HCT116 (cell line): ENCODE measurements around the gene TCERG1L. TPM values are rescaled to one million over a fixed set of nuclear protein-coding genes. Genes with fewer than 3 reads are reported as not detected.

Source experiments
- ATAC-seq: fragments of 200-7000 bp; cut with Tn5 transposase; 2 replicates; pipeline ENCODE4 v1.9.1; 2020; ENCODE audit warnings: mild to moderate bottlenecking, moderate library complexity
- BruUV-seq: library from RNA; stranded (reverse); fragments of 400-500 nt; replicated peaks from 2 replicates; lab custom pipeline; 2021; lab: Mats Ljungman, UMichigan
- CTCF ChIA-PET: fragments of 300-600 bp; sonication (Branson Sonifier 250); formaldehyde crosslinking; loops from one replicate; lab custom pipeline; 2021; ENCODE audit warnings: antibody characterized with exemption; lab: Charles Lee
- POLR2A ChIA-PET: fragments of 300-600, 350-600 bp; sonication (Branson Sonifier 250); formaldehyde crosslinking; loops from one replicate; lab custom pipeline; 2021; ENCODE audit warnings: antibody characterized with exemption; lab: Charles Lee
- RAD21 ChIA-PET, 2 experiments: fragments of 300-600 bp; sonication (Branson Sonifier 250); formaldehyde crosslinking; loops; one replicate each; lab custom pipeline; 2023; ENCODE audit warnings: low total read pairs in 2 of 2; ENCODE audit not compliant: uncharacterized antibody in 2 of 2, unreplicated experiment in 2 of 2, low non-redundant PET in 1 of 2; lab: Charles Lee
- DNase-seq: peaks from one replicate; pipeline ENCODE4 v3.0.0-alpha.2; 2010; ENCODE audit warnings: low read depth, low spot score
- H2AFZ ChIP-seq: fragments of 200-600 bp; shearing (Covaris generic), sonication (generic); 2 replicates; pipeline ENCODE4 v1.6.1; 2017; ENCODE audit warnings: low read depth, mixed run types, mixed read lengths, antibody characterized with exemption, low read length; ENCODE audit not compliant: poor library complexity, severe bottlenecking
- H3K27ac ChIP-seq: 2 replicates; pipeline ENCODE4 v1.5.1; 2012; ENCODE audit warnings: low read depth, low read length
- H3K27me3 ChIP-seq: fragments of 200-600 bp; sonication (generic); 2 replicates; pipeline ENCODE4 v1.6.1; 2016; ENCODE audit warnings: mixed run types, low read length, mixed read lengths; ENCODE audit not compliant: insufficient read depth
- H3K36me3 ChIP-seq, 2 experiments: fragments of 200-500 bp in 1 of 2; fragments of 200-600 bp in 1 of 2; sonication (Bioruptor generic) in 1 of 2; sonication (generic) in 1 of 2; 2 replicates each; pipeline versions ENCODE4 v1.5.1 to v1.6.1; 2014 to 2016; ENCODE audit warnings: low read length in 2 of 2, inconsistent platforms in 1 of 2, mixed read lengths in 1 of 2, mixed run types in 1 of 2; ENCODE audit not compliant: insufficient read depth in 2 of 2, control insufficient read depth in 1 of 2
- H3K4me1 ChIP-seq, 2 experiments: fragments of 200-600 bp in 1 of 2; sonication (generic) in 1 of 2; 2 replicates each; pipeline versions ENCODE4 v1.5.1 to v1.6.1; 2012 to 2017; ENCODE audit warnings: low read length in 2 of 2, inconsistent platforms in 1 of 2, mild to moderate bottlenecking in 1 of 2, mixed read lengths in 1 of 2, mixed run types in 1 of 2, moderate library complexity in 1 of 2; ENCODE audit not compliant: insufficient read depth in 2 of 2, control insufficient read depth in 1 of 2
- H3K4me2 ChIP-seq: fragments of 200-600 bp; sonication (generic); 2 replicates; pipeline ENCODE4 v1.6.1; 2017; ENCODE audit warnings: mixed run types, low read length, mixed read lengths
- H3K4me3 ChIP-seq, 2 experiments: fragments of 200-600 bp in 1 of 2; sonication (generic) in 1 of 2; replicated peaks in 1 of 2; 2 replicates each; pipeline ENCODE4 v1.5.1; 2011 to 2016; ENCODE audit warnings: low read length in 2 of 2, control low read depth in 1 of 2, low read depth in 1 of 2, mild to moderate bottlenecking in 1 of 2, mixed read lengths in 1 of 2, mixed run types in 1 of 2
- H3K79me2 ChIP-seq: fragments of 200-600 bp; sonication (generic); 2 replicates; pipeline ENCODE4 v1.6.1; 2017; ENCODE audit warnings: mild to moderate bottlenecking, mixed run types, low read length, moderate library complexity, mixed read lengths; ENCODE audit not compliant: insufficient read depth
- H3K9ac ChIP-seq: fragments of 200-600 bp; sonication (generic); 2 replicates; pipeline ENCODE4 v1.6.1; 2016; ENCODE audit warnings: low read length, mixed read lengths
- H3K9me2 ChIP-seq: fragments of 200-600 bp; sonication (generic), shearing (Covaris generic); 2 replicates; pipeline ENCODE4 v1.6.1; 2017; ENCODE audit warnings: mixed run types, mild to moderate bottlenecking, moderate library complexity; ENCODE audit not compliant: insufficient read depth
- H3K9me3 ChIP-seq, 2 experiments: fragments of 200-500 bp in 1 of 2; fragments of 200-600 bp in 1 of 2; sonication (Bioruptor generic) in 1 of 2; sonication (generic) in 1 of 2; 2 replicates each; pipeline ENCODE4 v1.6.1; 2014 to 2017; ENCODE audit warnings: low read length in 2 of 2, mixed read lengths in 2 of 2, inconsistent platforms in 1 of 2, low read depth in 1 of 2, mild to moderate bottlenecking in 1 of 2, mixed run types in 1 of 2, moderate library complexity in 1 of 2; ENCODE audit not compliant: control insufficient read depth in 1 of 2, insufficient read depth in 1 of 2
- H4K20me1 ChIP-seq: fragments of 200-600 bp; sonication (generic), shearing (Covaris generic); 2 replicates; pipeline ENCODE4 v1.6.1; 2017; ENCODE audit warnings: mixed run types, mild to moderate bottlenecking, moderate library complexity; ENCODE audit not compliant: insufficient read depth
- ATF3 ChIP-seq: IDR thresholded peaks from 2 replicates; pipeline ENCODE4 v1.6.1; 2012
- CEBPB ChIP-seq: IDR thresholded peaks from 2 replicates; pipeline ENCODE4 v1.6.1; 2012; ENCODE audit warnings: low read depth
- CTCF ChIP-seq, 3 experiments: fragments of 200-600 bp in 1 of 3; sonication (generic) in 1 of 3; IDR thresholded peaks in 2 of 3; conservative IDR thresholded peaks in 1 of 3; 2 replicates each; pipeline ENCODE4 v1.5.1; 2012 to 2017; ENCODE audit warnings: low read depth in 2 of 3, low read length in 2 of 3, antibody characterized with exemption in 1 of 3, borderline replicate concordance in 1 of 3, control low read depth in 1 of 3, mild to moderate bottlenecking in 1 of 3, mixed read lengths in 1 of 3, mixed run types in 1 of 3, moderate library complexity in 1 of 3; ENCODE audit not compliant: insufficient read depth in 1 of 3
- EGR1 ChIP-seq: IDR thresholded peaks from 2 replicates; pipeline ENCODE4 v1.6.1; 2012; ENCODE audit warnings: low read depth
- EZH2 ChIP-seq: fragments of 200-600 bp; sonication (generic); IDR thresholded peaks from 2 replicates; pipeline ENCODE4 v1.6.1; 2017; ENCODE audit warnings: antibody characterized with exemption, mixed run types
- EZH2phosphoT487 ChIP-seq: fragments of 200-600 bp; IDR thresholded peaks from 2 replicates; pipeline ENCODE4 v1.6.1; 2018; ENCODE audit warnings: antibody characterized with exemption, borderline replicate concordance
- FOSL1 ChIP-seq: IDR thresholded peaks from 2 replicates; pipeline ENCODE4 v1.6.1; 2012; ENCODE audit warnings: low read depth
- JUND ChIP-seq: IDR thresholded peaks from 2 replicates; pipeline ENCODE4 v1.6.1; 2012
- MAX ChIP-seq: IDR thresholded peaks from 2 replicates; pipeline ENCODE4 v1.6.1; 2012
- POLR2A ChIP-seq: IDR thresholded peaks from 2 replicates; pipeline ENCODE4 v1.7.0; 2011; ENCODE audit warnings: borderline replicate concordance; ENCODE audit not compliant: insufficient read depth, insufficient read length; ENCODE audit errors: extremely low read depth
- POLR2AphosphoS5 ChIP-seq: IDR thresholded peaks from 2 replicates; pipeline ENCODE4 v1.6.1; 2011; ENCODE audit warnings: mild to moderate bottlenecking, low read depth, low read length, moderate library complexity
- RAD21 ChIP-seq: IDR thresholded peaks from 2 replicates; pipeline ENCODE4 v1.6.1; 2012; ENCODE audit warnings: low read depth, mild to moderate bottlenecking
- REST ChIP-seq: IDR thresholded peaks from 2 replicates; pipeline ENCODE4 v1.6.1; 2012; ENCODE audit warnings: low read depth
- SIN3A ChIP-seq: IDR thresholded peaks from 2 replicates; pipeline ENCODE4 v1.6.1; 2012; ENCODE audit warnings: low read depth
- SP1 ChIP-seq: IDR thresholded peaks from 2 replicates; pipeline ENCODE4 v1.6.1; 2012; ENCODE audit warnings: low read depth
- SRF ChIP-seq: IDR thresholded peaks from 2 replicates; pipeline ENCODE4 v1.6.1; 2012; ENCODE audit warnings: low read depth
- YY1 ChIP-seq: IDR thresholded peaks from 2 replicates; pipeline ENCODE4 v1.6.1; 2011; ENCODE audit warnings: low read length, low read depth, moderate library complexity, mild to moderate bottlenecking; ENCODE audit not compliant: insufficient replicate concordance; ENCODE audit errors: extremely low read depth
- ZBTB33 ChIP-seq: IDR thresholded peaks from 2 replicates; pipeline ENCODE4 v1.6.1; 2011; ENCODE audit warnings: mild to moderate bottlenecking, low read length, moderate library complexity; ENCODE audit not compliant: insufficient replicate concordance; ENCODE audit errors: extremely low read depth
- ZFX ChIP-seq: fragments of 450-650 bp; IDR thresholded peaks from 2 replicates; pipeline ENCODE4 v1.6.1; 2017
- ZNF274 ChIP-seq: fragments of 200-500 bp; sonication (Bioruptor generic); IDR thresholded peaks from 2 replicates; pipeline ENCODE4 v1.6.1; 2014; ENCODE audit warnings: mild to moderate bottlenecking, low read depth, low read length, inconsistent platforms
- intact Hi-C: fragments of 100-400 bp; cut with micrococcal nuclease; formaldehyde crosslinking; loops from 2 replicates; pipeline ENCODE4 v1.10.0; 2022
- total RNA-seq: library from RNA; stranded (reverse); gene quantifications from one replicate; pipeline ENCODE4 v1.2.1, GENCODE V29; 2021; ENCODE audit not compliant: unreplicated experiment

Gene TCERG1L
- total RNA-seq, 1 experiment from 2014 or later = not detected

GRCh38 chr10:131149111-131149510, 162.4 kb downstream of the TCERG1L start:
- no peak overlapping the region for H3K4me2 ChIP-seq
- TF ChIP-seq EZH2 (no peak), RAD21 (no peak), FOSL1 (no peak), REST (no peak), JUND (no peak), ZNF274 (no peak), CTCF (IDR thresholded peaks at IDR 0.05 in 2 of 3, conservative IDR thresholded peaks at IDR 0.05 in 1 of 3; ENCODE audit: borderline replicate concordance in 1 of 3, insufficient read depth in 1 of 3, low read depth in 2 of 3, low read length in 2 of 3) (no peak), YY1 (no peak), EZH2phosphoT487 (no peak), POLR2AphosphoS5 (no peak), EGR1 (no peak), SP1 (no peak), SIN3A (no peak), CEBPB (no peak), ZFX (no peak), SRF (no peak), ZBTB33 (no peak), MAX (no peak), ATF3 (no peak), POLR2A (no peak)
- no peaks in the 10 kb centered on the region for H3K27me3 ChIP-seq
- H4K20me1 ChIP-seq = no peaks in the 10 kb centered on the region
- H2AFZ ChIP-seq = no peak overlapping the region
- ChIA-PET CTCF (no interaction called here), POLR2A (no interaction called here), RAD21 (no interaction called here)
- H3K4me3 ChIP-seq = no peak overlapping the region
- no peak overlapping the region for H3K27ac ChIP-seq
- H3K9me3 ChIP-seq = no peaks in the 10 kb centered on the region
- DNase-seq (no peak), ATAC-seq (no peak)
- H3K9me2 ChIP-seq = no peaks in the 10 kb centered on the region
- no TSS peak for BruUV-seq
- no peak overlapping the region for H3K9ac ChIP-seq
- no peaks in the 10 kb centered on the region for H3K4me1 ChIP-seq
- H3K79me2 ChIP-seq = no peaks in the 10 kb centered on the region
- H3K36me3 ChIP-seq = no peaks in the 10 kb centered on the region
- intact Hi-C loops = no loop called here
